AG10803 (cell line): ENCODE data around the gene PLEKHH1.
A peak's percentile ranks its signal among the peaks of the same experiment; 100 is the strongest.

ENCODE experiments used
- DNase-seq: peaks from one replicate; pipeline ENCODE4 v3.0.0; 2010; ENCODE audit warnings: low read depth
- H3K4me3 ChIP-seq: 2 replicates; pipeline ENCODE4 v1.5.1; 2011; ENCODE audit warnings: mild to moderate bottlenecking, low read length, control low read depth
- TF ChIP-seq, protein P1 (sequence below): conservative IDR thresholded peaks from 2 replicates; pipeline ENCODE4 v1.5.1; 2011; ENCODE audit warnings: mild to moderate bottlenecking, low read length, control low read depth, inconsistent platforms

The PLEKHH1 gene

DNA sequence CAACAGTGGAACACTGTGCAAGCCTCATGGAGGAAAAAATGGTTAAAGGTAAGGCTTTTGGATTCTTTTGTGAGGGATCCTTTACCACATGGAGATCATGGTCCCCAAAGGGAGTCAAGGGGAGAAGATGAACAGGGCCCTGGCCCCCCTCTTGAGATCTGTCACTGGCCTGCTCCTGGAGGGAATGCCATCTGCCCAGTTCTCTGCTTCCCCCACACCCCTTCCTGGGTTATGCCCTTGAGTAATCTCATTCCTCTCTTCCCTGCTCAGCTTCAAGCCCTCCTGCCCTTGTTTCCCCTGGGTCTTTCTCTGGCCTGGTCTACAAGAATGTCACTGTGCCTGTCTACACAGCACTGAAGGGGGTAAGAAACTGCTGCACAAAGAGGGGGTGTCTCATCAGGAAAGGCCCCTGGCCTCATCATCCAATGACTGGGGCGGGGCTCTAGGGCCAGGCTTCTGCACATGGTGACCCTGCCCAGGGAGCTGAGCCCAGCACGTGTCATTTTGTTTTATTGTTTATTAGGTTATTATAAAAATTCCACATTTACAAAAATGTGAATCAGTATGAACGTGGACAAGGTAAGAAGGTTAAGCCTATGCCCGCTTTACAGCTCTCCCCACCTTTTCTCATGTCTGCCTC is 36.7 kb downstream of the PLEKHH1 start:
- TF ChIP-seq, protein P1, sequence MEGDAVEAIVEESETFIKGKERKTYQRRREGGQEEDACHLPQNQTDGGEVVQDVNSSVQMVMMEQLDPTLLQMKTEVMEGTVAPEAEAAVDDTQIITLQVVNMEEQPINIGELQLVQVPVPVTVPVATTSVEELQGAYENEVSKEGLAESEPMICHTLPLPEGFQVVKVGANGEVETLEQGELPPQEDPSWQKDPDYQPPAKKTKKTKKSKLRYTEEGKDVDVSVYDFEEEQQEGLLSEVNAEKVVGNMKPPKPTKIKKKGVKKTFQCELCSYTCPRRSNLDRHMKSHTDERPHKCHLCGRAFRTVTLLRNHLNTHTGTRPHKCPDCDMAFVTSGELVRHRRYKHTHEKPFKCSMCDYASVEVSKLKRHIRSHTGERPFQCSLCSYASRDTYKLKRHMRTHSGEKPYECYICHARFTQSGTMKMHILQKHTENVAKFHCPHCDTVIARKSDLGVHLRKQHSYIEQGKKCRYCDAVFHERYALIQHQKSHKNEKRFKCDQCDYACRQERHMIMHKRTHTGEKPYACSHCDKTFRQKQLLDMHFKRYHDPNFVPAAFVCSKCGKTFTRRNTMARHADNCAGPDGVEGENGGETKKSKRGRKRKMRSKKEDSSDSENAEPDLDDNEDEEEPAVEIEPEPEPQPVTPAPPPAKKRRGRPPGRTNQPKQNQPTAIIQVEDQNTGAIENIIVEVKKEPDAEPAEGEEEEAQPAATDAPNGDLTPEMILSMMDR: no peak
- no peak for DNase-seq
- H3K4me3 ChIP-seq: no peak overlapping the region

- TF ChIP-seq, protein P1: no peak
Measured at GRCh38 chr14:67570453-67570852, 37.4 kb downstream of the PLEKHH1 start.

DNA sequence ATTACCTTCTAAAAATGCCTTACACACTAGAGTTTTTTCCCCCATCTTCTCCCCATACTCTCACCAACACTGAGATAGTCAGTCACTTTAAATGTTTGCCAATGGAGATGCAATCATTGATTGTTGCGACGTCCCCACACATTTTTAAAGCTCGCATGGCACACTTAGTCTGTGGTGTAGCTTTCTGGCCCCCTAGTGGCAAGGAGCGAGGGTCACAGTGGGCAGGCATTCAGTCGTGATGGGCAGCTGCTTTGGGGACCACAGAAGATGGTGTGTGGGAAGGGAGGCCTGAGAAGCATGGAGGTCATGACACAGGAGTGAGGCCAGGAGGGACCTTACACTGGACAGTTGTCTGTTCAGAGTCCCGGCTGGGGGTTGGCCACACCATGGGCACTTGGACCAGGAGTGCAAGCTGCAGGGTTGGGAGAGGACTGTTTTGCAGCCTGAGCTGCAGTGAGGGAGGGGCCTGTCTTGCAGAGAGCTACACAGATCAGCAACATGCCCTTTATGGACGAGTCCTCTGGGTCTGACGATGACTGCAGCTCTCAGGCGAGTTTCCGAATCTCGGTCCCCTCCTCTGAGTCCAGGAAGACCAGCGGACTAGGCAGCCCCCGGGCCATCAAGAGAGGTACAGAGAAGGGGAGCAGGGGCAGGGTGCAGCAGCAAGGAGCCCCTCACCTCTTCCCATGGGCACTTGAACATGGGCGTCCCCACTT is 38.3 kb downstream of the PLEKHH1 start:
- H3K4me3 ChIP-seq: no peak overlapping the region
- TF ChIP-seq, protein P1: peak; percentile 91
- peak; percentile 60 for DNase-seq

More at GRCh38 chr14:67570453-67570852, 37.4 kb downstream of the PLEKHH1 start:
- no peak overlapping the region for H3K4me3 ChIP-seq
- DNase-seq: no peak

- DNase-seq: no peak
- H3K4me3 ChIP-seq: no peak overlapping the region
- TF ChIP-seq, protein P1: no peak
Measured at GRCh38 chr14:67571991-67572323, 38.9 kb downstream of the PLEKHH1 start.

- DNase-seq: no peak
- no peak overlapping the region for H3K4me3 ChIP-seq
- TF ChIP-seq, protein P1: no peak
Measured at GRCh38 chr14:67572608-67573007, 39.5 kb downstream of the PLEKHH1 start.

DNA sequence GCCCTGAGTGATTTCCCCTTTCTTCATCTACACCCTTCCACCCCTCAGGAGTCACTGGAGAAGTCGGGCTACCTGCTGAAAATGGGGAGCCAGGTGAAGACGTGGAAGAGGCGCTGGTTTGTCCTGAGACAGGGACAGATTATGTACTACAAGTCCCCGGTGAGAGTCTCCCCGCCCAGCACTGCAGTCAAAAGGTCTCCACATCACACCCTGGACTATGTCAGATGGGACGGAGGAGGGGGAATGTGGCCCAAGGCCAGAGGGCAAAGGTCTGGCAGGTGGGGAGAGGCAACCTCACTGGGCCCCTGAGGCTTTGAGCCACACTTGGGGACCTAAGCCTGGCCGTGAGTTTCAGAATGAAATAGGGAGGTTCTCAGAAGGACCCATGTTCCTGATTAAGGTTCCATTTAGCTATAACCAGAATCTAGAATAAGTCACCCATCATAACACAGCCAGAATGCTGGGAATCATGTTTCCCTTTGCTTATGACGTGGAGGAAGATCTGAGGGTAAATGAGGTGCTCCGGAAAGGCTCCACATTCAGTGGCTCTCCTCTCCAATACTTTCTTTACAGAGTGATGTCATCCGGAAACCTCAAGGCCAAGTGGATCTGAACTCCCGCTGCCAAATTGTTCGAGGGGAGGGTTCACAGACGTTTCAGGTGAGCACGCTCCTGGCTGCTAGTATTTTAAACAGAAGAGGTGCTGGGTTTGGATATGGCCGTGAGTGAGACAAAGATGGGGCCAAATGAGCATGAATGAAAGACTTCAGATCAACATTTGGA is 40.3 kb downstream of the PLEKHH1 start:
- no peak overlapping the region for H3K4me3 ChIP-seq
- DNase-seq: no peak
- TF ChIP-seq, protein P1: no peak
